PC-3 (cell line): ENCODE measurements around the gene BCL2L13. TPM values are rescaled to one million over a fixed set of nuclear protein-coding genes. Genes with fewer than 3 reads are reported as not detected.

ENCODE experiments used
- ATAC-seq: fragments of 200-7000 bp; cut with Tn5 transposase; 2 replicates; pipeline ENCODE4 v1.9.1; 2020; ENCODE audit warnings: mild to moderate bottlenecking, moderate library complexity
- BruUV-seq: library from RNA; stranded (reverse); fragments of 400-500 nt; replicated peaks from 2 replicates; lab custom pipeline; 2021; lab: Mats Ljungman, UMichigan
- CTCF ChIA-PET: fragments of 300-600 bp; sonication (Branson Sonifier 250); formaldehyde crosslinking; loops from one replicate; lab custom pipeline; 2022; ENCODE audit warnings: antibody characterized with exemption; lab: Charles Lee
- POLR2A ChIA-PET: fragments of 300-600 bp; sonication (Branson Sonifier 250); formaldehyde crosslinking; loops from one replicate; lab custom pipeline; 2022; ENCODE audit warnings: antibody characterized with exemption; ENCODE audit not compliant: unreplicated experiment; lab: Charles Lee
- DNase-seq: peaks from one replicate; pipeline ENCODE4 v3.0.0-alpha.2; 2015
- H2AFZ ChIP-seq: fragments of 300-600 bp; sonication (generic); 2 replicates; pipeline ENCODE4 v1.6.0; 2016; ENCODE audit warnings: antibody characterized with exemption, low read length
- H3F3A ChIP-seq: fragments of 300-600 bp; sonication (generic); one replicate; pipeline ENCODE4 v1.6.0; 2017; ENCODE audit warnings: antibody characterized with exemption, low read length, control low read depth, mild to moderate bottlenecking; ENCODE audit not compliant: unreplicated experiment
- H3K27ac ChIP-seq: fragments of 300-600 bp; sonication (generic); 2 replicates; pipeline ENCODE4 v1.5.1; 2016; ENCODE audit warnings: mild to moderate bottlenecking, low read length
- H3K27me3 ChIP-seq: fragments of 300-600 bp; sonication (generic); 2 replicates; pipeline ENCODE4 v1.6.1; 2016; ENCODE audit warnings: low read length, mixed read lengths
- H3K36me3 ChIP-seq: fragments of 300-600 bp; sonication (generic); 2 replicates; pipeline ENCODE4 v1.6.1; 2016; ENCODE audit warnings: low read depth, mixed run types, low read length, mixed read lengths
- H3K4me1 ChIP-seq: fragments of 300-600 bp; sonication (generic); 2 replicates; pipeline ENCODE4 v1.5.1; 2016; ENCODE audit warnings: low read length; ENCODE audit not compliant: insufficient read depth
- H3K4me2 ChIP-seq: fragments of 300-600 bp; sonication (generic); 2 replicates; pipeline ENCODE4 v1.6.0; 2016; ENCODE audit warnings: low read length
- H3K4me3 ChIP-seq: fragments of 300-600 bp; sonication (generic); 2 replicates; pipeline ENCODE4 v1.5.1; 2016; ENCODE audit warnings: mild to moderate bottlenecking, low read length, mixed read lengths
- H3K79me2 ChIP-seq: fragments of 300-600 bp; sonication (generic); 2 replicates; pipeline ENCODE4 v1.6.1; 2017; ENCODE audit warnings: low read length, mixed read lengths
- H3K9ac ChIP-seq: fragments of 300-600 bp; sonication (generic); 2 replicates; pipeline ENCODE4 v1.6.0; 2016; ENCODE audit warnings: mild to moderate bottlenecking, low read length
- H3K9me2 ChIP-seq: fragments of 300-600 bp; sonication (generic); replicated peaks from 2 replicates; pipeline ENCODE4 v1.6.1; 2016; ENCODE audit warnings: mixed run types, low read length, mixed read lengths
- H3K9me3 ChIP-seq: fragments of 300-600 bp; sonication (generic); 2 replicates; pipeline ENCODE4 v1.6.1; 2016; ENCODE audit warnings: low read length, mixed read lengths
- H4K20me1 ChIP-seq: fragments of 300-600 bp; sonication (generic); 2 replicates; pipeline ENCODE4 v1.6.1; 2016; ENCODE audit warnings: low read length, mixed read lengths
- EZH2 ChIP-seq: fragments of 300-600 bp; sonication (generic); IDR thresholded peaks from one replicate; pipeline ENCODE4 v1.6.1; 2017; ENCODE audit warnings: antibody characterized with exemption, mild to moderate bottlenecking, low read length; ENCODE audit not compliant: unreplicated experiment
- EZH2phosphoT487 ChIP-seq: fragments of 300-600 bp; sonication (generic); IDR thresholded peaks from 2 replicates; pipeline ENCODE4 v1.6.1; 2018; ENCODE audit warnings: mild to moderate bottlenecking, antibody characterized with exemption, low read length, borderline replicate concordance
- intact Hi-C: fragments of 100-400 bp; cut with micrococcal nuclease; formaldehyde crosslinking; loops from 2 replicates; pipeline ENCODE4 v1.9.0; 2023
- total RNA-seq: library from RNA; depleted of rRNA; stranded (reverse); fragments of >200 nt; gene quantifications from 2 replicates; pipeline ENCODE4 v1.2.3, GENCODE V29; 2014
- TF ChIP-seq, protein P1 (sequence below): fragments of 300-600 bp; sonication (generic); conservative IDR thresholded peaks from 2 replicates; pipeline ENCODE4 v1.5.1; 2017; ENCODE audit warnings: antibody characterized with exemption, low read depth, mild to moderate bottlenecking, low read length

BCL2L13 gene
- total RNA-seq, 1 experiment from 2014 or later, result 31.3 TPM

DNA sequence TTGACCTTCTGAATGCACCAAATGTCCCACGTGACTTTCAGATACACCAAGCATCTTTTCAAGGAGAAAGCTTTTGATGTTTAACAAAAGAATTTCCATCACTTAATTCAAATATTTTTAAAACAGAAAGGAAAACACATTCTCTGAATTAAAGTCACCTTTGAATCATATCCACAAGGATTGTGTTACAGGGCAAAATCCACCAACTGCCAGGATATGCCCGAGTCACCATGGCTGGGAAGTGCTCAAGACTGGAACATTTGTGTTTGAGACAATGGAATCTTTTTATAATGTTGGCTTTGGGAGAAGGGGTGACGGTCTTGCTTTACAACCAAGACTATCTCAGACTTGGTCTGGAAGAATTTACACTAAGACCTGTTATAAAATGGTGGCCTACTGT is 94.9 kb downstream of the BCL2L13 start:
- H3K4me3 ChIP-seq, result no peak overlapping the region
- DNase-seq (peak; percentile 26), ATAC-seq (peak; percentile 29; the same call in 1 of the 2 replicates)
- no peaks in the 10 kb centered on the region for H4K20me1 ChIP-seq
- intact Hi-C loops, result no loop called here
- peaks cover 17% of the 10 kb centered on the region for H3K36me3 ChIP-seq
- no peaks in the 10 kb centered on the region for H3K9me3 ChIP-seq
- H2AFZ ChIP-seq, result no peak overlapping the region
- H3K4me2 ChIP-seq, result 0 out of 2 replicates have a peak overlapping the region, but pooled peaks have one; percentile 14
- no peaks in the 10 kb centered on the region for H3K27me3 ChIP-seq
- H3K9ac ChIP-seq, result no peak overlapping the region
- CTCF ChIA-PET, result no interaction called here
- no TSS peak for BruUV-seq
- no peak for TF ChIP-seq EZH2phosphoT487
- TF ChIP-seq EZH2, result no peak
- TF ChIP-seq, protein P1, sequence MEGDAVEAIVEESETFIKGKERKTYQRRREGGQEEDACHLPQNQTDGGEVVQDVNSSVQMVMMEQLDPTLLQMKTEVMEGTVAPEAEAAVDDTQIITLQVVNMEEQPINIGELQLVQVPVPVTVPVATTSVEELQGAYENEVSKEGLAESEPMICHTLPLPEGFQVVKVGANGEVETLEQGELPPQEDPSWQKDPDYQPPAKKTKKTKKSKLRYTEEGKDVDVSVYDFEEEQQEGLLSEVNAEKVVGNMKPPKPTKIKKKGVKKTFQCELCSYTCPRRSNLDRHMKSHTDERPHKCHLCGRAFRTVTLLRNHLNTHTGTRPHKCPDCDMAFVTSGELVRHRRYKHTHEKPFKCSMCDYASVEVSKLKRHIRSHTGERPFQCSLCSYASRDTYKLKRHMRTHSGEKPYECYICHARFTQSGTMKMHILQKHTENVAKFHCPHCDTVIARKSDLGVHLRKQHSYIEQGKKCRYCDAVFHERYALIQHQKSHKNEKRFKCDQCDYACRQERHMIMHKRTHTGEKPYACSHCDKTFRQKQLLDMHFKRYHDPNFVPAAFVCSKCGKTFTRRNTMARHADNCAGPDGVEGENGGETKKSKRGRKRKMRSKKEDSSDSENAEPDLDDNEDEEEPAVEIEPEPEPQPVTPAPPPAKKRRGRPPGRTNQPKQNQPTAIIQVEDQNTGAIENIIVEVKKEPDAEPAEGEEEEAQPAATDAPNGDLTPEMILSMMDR, result no peak
- no peaks in the 10 kb centered on the region for H3F3A ChIP-seq
- H3K4me1 ChIP-seq, result peaks cover 9% of the 10 kb centered on the region; the same call in 1 of the 2 replicates
- POLR2A ChIA-PET, result no interaction called here
- H3K79me2 ChIP-seq, result no peaks in the 10 kb centered on the region
- H3K9me2 ChIP-seq, result no peaks in the 10 kb centered on the region
- H3K27ac ChIP-seq, result peak overlapping the region; percentile 51

DNA sequence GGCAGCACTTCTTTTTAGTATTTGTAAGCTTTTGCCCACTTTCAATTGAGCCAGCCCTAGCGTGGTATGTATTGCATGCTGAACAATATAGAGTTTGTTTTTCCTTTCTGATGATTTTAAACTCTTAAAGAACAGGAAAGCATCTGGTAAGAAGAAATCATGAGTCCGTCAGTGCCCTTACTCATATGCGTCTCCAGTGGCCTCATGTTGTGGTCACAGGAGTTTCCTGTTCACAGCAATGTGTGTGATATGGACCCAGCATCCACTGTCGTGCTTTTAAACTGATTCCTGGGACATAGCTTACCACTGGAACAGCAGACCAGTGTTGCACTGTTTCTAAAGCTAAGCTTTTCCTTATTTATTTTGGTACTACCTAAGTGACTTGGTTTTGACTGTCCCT is 95.6 kb downstream of the BCL2L13 start:
- Histone ChIP-seq H3K9me2 (no peaks in the 10 kb centered on the region), H3K79me2 (no peaks in the 10 kb centered on the region), H3K4me2 (no peak overlapping the region), H3K9me3 (no peaks in the 10 kb centered on the region), H3F3A (no peaks in the 10 kb centered on the region), H3K36me3 (peaks cover 17% of the 10 kb centered on the region), H4K20me1 (no peaks in the 10 kb centered on the region), H3K4me1 (peaks cover 9% of the 10 kb centered on the region; the same call in 1 of the 2 replicates), H3K9ac (no peak overlapping the region), H3K27ac (peak overlapping the region; percentile 51; the same call in 1 of the 2 replicates), H3K27me3 (no peaks in the 10 kb centered on the region), H2AFZ (no peak overlapping the region), H3K4me3 (no peak overlapping the region)
- ChIA-PET CTCF (interaction anchor here (0.7 kb wide), 1 partner anchor 133 kb away, joined by 3 read pairs; no protein-coding TSS in a partner anchor), POLR2A (no interaction called here)
- DNase-seq (no peak), ATAC-seq (no peak)
- BruUV-seq, result no TSS peak
- intact Hi-C loops, result no loop called here
- TF ChIP-seq, protein P1, result no peak

DNA sequence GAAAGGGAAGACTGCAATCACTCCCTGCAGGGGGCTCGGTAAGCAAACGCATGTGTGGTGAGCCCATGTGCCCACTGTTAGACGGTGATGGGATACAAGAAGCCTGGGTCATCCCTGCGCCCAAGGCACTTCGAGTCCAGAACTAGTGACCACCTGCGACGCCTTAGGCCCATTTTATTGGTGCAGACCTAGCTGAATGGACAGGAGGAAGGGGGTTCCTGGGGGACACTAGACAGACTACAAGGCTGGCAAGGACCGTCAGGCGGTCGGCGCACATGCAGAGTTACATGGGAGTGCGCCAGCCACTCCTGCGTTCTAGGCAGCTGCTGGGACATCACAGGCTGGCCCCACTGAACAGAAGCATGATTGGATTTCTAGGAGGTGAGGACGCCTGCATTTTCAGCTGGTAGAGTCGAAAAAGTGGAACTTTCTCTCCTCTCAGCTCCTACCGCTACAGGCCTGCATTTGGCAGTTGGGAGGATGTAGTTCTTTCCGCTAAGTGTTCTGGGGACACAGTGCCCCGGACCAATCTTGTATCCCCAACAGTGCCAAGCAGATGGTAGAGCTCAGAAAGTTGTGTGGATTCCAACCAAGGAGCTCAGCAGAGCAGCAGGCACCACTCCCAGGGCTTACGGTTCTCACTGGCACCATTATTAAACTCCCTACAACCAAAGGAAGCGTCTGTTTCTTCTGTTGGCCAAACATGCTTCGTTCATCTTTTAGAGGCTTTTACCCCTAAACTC is 100.0 kb downstream of the BCL2L13 start:
- Histone ChIP-seq H3F3A (no peaks in the 10 kb centered on the region), H3K9me3 (no peaks in the 10 kb centered on the region), H3K79me2 (no peaks in the 10 kb centered on the region), H3K27me3 (no peaks in the 10 kb centered on the region), H2AFZ (no peak overlapping the region), H3K36me3 (peaks cover 8% of the 10 kb centered on the region; the same call in 1 of the 2 replicates), H3K9ac (no peak overlapping the region), H3K4me1 (peaks cover 4% of the 10 kb centered on the region; the same call in 1 of the 2 replicates), H3K4me3 (no peak overlapping the region), H3K27ac (no peak overlapping the region), H4K20me1 (no peaks in the 10 kb centered on the region), H3K9me2 (no peaks in the 10 kb centered on the region), H3K4me2 (no peak overlapping the region)
- ChIA-PET CTCF (interaction anchor here (0.9 kb wide), 1 partner anchor 180 kb away, joined by 3 read pairs; no protein-coding TSS in a partner anchor), POLR2A (no interaction called here)
- intact Hi-C loops, result no loop called here
- DNase-seq (no peak), ATAC-seq (no peak)
- no TSS peak for BruUV-seq
- TF ChIP-seq EZH2 (no peak), EZH2phosphoT487 (no peak)
- TF ChIP-seq, protein P1, result no peak
